Activated naive CD4-positive, alpha-beta T cell treated with anti-CD3 and anti-CD28 coated beads for 36 hours (primary cell): Measurements from ENCODE around the gene C1orf174. TPM values are rescaled to one million over a fixed set of nuclear protein-coding genes. Genes with fewer than 3 reads are reported as not detected.

Source experiments
- CTCF ChIA-PET: fragments of 350-600 bp; sonication (Branson Sonifier 250); formaldehyde crosslinking; loops from one replicate; lab custom pipeline; 2021; ENCODE audit warnings: antibody characterized with exemption; lab: Charles Lee
- DNase-seq: peaks from one replicate; pipeline ENCODE4 v3.0.0-alpha.2; 2020
- H3K27ac Mint-ChIP-seq: one replicate; pipeline ENCODE4 v1.8.0; 2021; ENCODE audit warnings: mild to moderate bottlenecking, mixed read lengths
- H3K27me3 Mint-ChIP-seq: one replicate; pipeline ENCODE4 v1.8.0; 2021; ENCODE audit warnings: low read depth, mixed read lengths
- H3K36me3 Mint-ChIP-seq: one replicate; pipeline ENCODE4 v1.8.0; 2021; ENCODE audit warnings: low read depth, mixed read lengths
- H3K4me1 Mint-ChIP-seq: one replicate; pipeline ENCODE4 v1.8.0; 2021; ENCODE audit warnings: low read depth, mixed read lengths
- H3K4me3 Mint-ChIP-seq: one replicate; pipeline ENCODE4 v1.8.0; 2021; ENCODE audit warnings: mild to moderate bottlenecking, moderate library complexity, mixed read lengths
- H3K9me3 Mint-ChIP-seq: one replicate; pipeline ENCODE4 v1.8.0; 2021; ENCODE audit warnings: mixed read lengths
- intact Hi-C: fragments of 100-400 bp; cut with micrococcal nuclease; formaldehyde crosslinking; loops from one replicate; pipeline ENCODE4 v1.15.1; 2023
- total RNA-seq, 2 experiments: library from RNA; stranded (reverse); gene quantifications; one replicate each; pipeline ENCODE4 v1.2.3, GENCODE V29; 2021

C1orf174 gene
- total RNA-seq, 2 experiments from 2014 or later, result 29.5 to 30.6 TPM

DNA sequence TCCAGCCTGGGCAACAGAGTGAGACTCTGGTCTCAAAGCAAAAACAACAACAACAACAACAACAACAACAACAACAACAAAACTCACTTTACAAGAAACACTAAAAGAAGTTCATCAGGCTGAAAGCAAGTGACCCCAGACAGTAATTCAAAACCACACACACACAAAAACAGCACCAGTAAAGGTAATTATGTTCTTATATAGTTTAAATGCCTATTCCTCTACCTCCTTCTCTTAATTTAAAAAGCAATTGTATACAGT is 1.7 kb downstream of the C1orf174 start:
- Mint-ChIP-seq H3K36me3 (peaks cover 16% of the 10 kb centered on the region), H3K4me1 (peaks cover 51% of the 10 kb centered on the region), H3K27me3 (no peaks in the 10 kb centered on the region), H3K27ac (no peak overlapping the region), H3K9me3 (peaks cover 7% of the 10 kb centered on the region), H3K4me3 (peak overlapping the region; percentile 90)
- intact Hi-C loops, result no loop called here
- DNase-seq, result no peak
- CTCF ChIA-PET, result no interaction called here

DNA sequence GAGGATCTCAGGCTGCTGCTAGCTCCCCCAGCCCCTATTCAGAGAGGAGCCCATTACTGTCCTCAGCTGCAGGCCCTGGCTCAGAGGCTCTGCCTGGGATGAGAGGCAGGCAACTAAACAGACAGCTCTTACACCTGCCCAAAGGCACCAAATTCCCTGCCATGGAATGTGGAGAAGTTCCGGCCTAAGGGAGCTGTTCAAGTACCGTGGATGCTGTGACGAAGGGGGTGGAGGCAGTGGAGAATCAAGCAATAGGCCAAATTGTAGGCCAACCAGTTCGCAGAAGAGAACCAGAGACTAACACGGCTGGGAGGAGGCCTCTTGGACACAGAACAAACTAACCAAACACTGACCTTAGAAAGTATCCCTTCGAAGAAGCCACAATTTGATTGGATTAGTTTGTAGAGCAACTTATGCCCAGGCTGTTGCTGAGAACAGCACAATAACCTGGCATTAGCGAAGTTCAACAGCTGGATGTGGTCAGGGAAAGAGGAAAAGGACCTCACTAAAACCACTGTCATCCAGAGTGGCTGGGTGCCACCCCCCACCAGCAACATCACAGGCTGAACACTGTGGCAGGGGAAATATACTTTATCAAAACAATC is 3.6 kb downstream of the C1orf174 start:
- H3K4me1 Mint-ChIP-seq, result peaks cover 37% of the 10 kb centered on the region
- H3K27ac Mint-ChIP-seq, result no peak overlapping the region

DNA sequence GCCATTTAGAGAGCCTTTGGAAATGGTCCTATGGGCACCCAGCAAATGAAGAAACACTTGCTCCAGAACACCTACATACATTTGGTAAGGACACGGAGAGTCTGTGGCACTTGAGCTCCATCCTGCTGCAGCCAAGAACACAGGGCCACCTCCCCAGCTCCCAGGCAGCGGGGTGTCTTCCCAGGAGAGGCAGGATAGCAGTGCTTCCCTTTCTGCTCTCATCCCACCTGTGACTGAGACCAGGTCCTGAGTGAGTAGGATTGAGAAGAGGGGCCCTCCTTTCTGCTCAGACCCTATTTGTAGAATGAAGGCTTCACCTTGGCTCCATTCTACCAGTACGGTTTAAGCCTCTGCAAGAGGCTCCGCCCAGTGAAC is 4.1 kb downstream of the C1orf174 start:
- no peak overlapping the region for H3K27ac Mint-ChIP-seq
- intact Hi-C loops, result no loop called here
- CTCF ChIA-PET, result interaction anchor here (1.0 kb wide), 1 partner anchor 38 kb away, joined by 4 read pairs; the partner anchor contains the start of gene DFFB
- peaks cover 39% of the 10 kb centered on the region for H3K4me1 Mint-ChIP-seq
- no peaks in the 10 kb centered on the region for H3K27me3 Mint-ChIP-seq
- H3K36me3 Mint-ChIP-seq, result peaks cover 27% of the 10 kb centered on the region
- no peak for DNase-seq
- H3K9me3 Mint-ChIP-seq, result peaks cover 7% of the 10 kb centered on the region
- no peak overlapping the region for H3K4me3 Mint-ChIP-seq

More for the DNA sequence above, 3.6 kb downstream of the C1orf174 start:
- intact Hi-C loops, result no loop called here
- Mint-ChIP-seq H3K9me3 (peaks cover 7% of the 10 kb centered on the region), H3K27me3 (no peaks in the 10 kb centered on the region), H3K4me3 (no peak overlapping the region), H3K36me3 (peaks cover 24% of the 10 kb centered on the region)
- CTCF ChIA-PET, result interaction anchor here (1.0 kb wide), 1 partner anchor 39 kb away, joined by 4 read pairs; the partner anchor contains the start of gene DFFB
- DNase-seq, result no peak

DNA sequence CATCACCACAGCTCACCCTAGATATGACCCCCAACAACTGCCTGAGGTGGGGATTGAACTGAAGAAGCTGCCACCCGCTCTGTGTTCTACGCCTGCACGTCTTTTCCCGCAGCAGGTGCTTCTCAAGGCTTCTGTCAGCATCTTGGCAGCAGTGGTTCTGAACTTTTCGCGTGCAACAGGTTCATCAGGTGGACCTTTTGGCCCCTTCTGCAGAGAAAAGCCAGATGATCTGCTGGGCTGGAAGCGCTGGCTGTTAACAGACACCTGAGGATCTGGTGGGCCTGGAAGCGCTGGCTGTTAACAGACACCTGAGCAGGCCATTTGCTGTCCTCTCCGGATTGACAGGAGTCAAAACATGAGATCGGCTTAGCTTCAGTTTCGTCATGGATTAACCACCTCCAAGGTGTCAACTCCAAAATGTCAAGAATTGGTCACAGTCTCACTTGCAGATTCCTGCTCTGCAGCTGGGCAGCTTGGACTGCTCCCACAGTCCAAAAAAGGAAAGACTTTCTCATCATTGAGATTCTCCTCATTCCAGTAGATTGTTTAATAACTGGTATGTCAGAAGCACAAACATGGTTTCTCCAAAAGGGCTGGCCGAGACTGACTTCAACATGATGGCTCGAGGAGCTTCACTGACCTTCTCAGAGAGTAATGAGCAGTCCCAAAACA is 4.7 kb downstream of the C1orf174 start:
- H3K4me3 Mint-ChIP-seq, result no peak overlapping the region
- intact Hi-C loops, result no loop called here
- H3K4me1 Mint-ChIP-seq, result peaks cover 44% of the 10 kb centered on the region
- H3K27ac Mint-ChIP-seq, result no peak overlapping the region
- H3K27me3 Mint-ChIP-seq, result no peaks in the 10 kb centered on the region
- H3K9me3 Mint-ChIP-seq, result peaks cover 7% of the 10 kb centered on the region
- peaks cover 32% of the 10 kb centered on the region for H3K36me3 Mint-ChIP-seq
- no peak for DNase-seq
- CTCF ChIA-PET, result interaction anchor here (1.0 kb wide), 1 partner anchor 38 kb away, joined by 4 read pairs; the partner anchor contains the start of gene DFFB

DNA sequence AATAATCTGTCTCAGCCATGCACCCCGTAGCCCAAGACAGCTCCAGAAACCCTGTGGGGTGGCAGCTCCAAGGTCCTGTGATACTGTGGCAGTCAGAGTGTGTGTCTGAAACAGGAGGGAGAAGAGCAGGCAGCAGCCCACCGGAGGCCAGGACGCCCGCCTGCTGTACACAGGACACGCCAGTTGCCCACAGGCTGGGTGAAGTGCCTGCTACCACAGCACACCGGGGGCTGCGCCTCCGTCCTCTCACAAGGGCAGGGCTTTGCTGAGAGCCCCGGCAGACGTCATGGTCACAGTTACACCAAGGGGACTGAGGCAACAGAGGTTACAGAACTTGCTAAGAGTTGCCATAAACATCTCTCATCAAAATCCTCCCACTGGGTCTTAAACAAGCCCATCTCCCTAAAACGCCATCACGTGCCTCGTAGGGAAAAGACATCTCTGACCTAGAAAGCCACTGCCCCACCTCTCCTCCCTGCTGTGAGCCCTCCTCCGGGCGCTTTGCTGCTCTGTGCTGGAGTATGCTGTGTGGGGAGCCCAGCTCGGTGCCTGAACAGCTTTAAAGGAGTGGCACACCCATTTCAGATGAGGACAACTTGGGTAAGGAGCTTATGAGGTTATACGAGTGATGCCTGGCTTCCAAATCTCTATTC is 5.3 kb downstream of the C1orf174 start:
- Mint-ChIP-seq H3K27ac (no peak overlapping the region), H3K4me1 (peaks cover 51% of the 10 kb centered on the region), H3K27me3 (no peaks in the 10 kb centered on the region), H3K4me3 (no peak overlapping the region), H3K9me3 (peaks cover 7% of the 10 kb centered on the region), H3K36me3 (peaks cover 37% of the 10 kb centered on the region)
- intact Hi-C loops, result no loop called here
- CTCF ChIA-PET, result no interaction called here
- no peak for DNase-seq

DNA sequence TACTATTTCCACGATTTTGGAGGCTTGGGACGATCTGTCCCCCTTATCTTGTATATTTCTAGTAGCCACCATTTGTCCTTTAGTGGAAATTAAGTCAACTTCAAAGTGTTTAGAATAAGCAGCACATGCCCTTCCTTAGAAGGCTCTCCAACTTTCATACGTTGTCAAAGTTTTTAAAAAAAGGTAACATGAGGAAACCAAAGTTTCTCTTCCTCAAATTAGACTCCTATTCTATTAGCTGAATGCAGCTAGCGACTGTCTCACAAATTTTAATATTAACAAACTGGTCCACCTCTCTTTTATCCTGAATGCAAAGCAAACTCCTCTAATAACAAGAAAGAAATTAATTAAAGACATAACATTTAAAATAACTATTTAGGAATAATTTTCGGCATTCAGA is 6.9 kb downstream of the C1orf174 start:
- H3K27ac Mint-ChIP-seq, result no peak overlapping the region

DNA sequence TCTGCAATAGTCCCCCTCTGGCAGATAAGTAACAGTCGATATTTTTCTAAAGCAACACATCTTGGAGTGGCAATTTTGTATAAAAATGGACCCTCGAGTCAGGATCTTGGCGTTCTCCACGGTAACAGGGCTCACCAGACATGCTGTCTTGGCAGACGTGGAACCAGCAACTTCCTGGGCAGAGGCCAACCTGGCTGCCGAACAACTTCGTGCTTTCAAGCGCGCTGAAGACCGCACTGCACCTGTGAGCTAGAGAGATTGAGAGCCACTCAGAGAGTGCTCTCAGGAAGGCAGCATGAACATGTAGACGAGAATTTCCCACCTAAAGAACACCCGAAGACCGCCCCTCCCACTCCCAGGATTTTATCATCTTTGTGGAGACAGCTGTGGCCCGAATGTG is 7.3 kb downstream of the C1orf174 start:
- CTCF ChIA-PET, result no interaction called here
- intact Hi-C loops, result no loop called here
- peaks cover 36% of the 10 kb centered on the region for H3K4me1 Mint-ChIP-seq
- peaks cover 39% of the 10 kb centered on the region for H3K36me3 Mint-ChIP-seq
- no peak for DNase-seq
- H3K4me3 Mint-ChIP-seq, result no peak overlapping the region
- no peaks in the 10 kb centered on the region for H3K27me3 Mint-ChIP-seq
- peaks cover 3% of the 10 kb centered on the region for H3K9me3 Mint-ChIP-seq
- no peak overlapping the region for H3K27ac Mint-ChIP-seq

More for the DNA sequence above, 6.9 kb downstream of the C1orf174 start:
- intact Hi-C loops, result no loop called here
- Mint-ChIP-seq H3K4me1 (peaks cover 40% of the 10 kb centered on the region), H3K4me3 (no peak overlapping the region), H3K27me3 (no peaks in the 10 kb centered on the region), H3K36me3 (peaks cover 39% of the 10 kb centered on the region), H3K9me3 (peaks cover 4% of the 10 kb centered on the region)
- CTCF ChIA-PET, result no interaction called here
- DNase-seq, result no peak

DNA sequence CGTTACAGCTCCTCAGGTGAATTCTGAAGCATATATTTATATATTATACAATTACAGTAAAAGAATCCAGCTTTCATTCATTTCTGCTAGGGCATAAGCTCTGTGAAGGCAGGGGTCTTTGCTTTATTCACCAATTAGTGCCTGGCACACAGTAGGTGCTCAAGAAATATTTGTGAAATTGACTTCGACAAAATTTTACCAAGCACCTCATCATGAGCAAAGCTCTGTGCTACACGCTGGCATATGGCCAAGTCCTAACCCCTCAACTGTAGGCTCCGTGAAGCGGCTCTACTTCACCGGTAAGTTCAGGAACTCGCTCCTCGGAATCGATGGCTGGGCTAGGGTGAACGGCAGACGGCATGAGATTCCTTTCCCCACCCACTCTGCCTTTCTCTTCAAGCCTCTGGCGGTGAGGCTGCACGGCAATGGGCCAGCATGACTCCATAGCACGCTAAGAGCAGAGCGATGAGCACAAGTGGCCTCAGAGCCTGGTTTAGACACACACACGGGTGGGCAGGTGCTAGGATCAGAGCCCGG is 8.7 kb downstream of the C1orf174 start:
- no peak for DNase-seq
- Mint-ChIP-seq H3K9me3 (no peaks in the 10 kb centered on the region), H3K4me1 (peaks cover 30% of the 10 kb centered on the region), H3K36me3 (peaks cover 38% of the 10 kb centered on the region), H3K27me3 (no peaks in the 10 kb centered on the region), H3K4me3 (no peak overlapping the region), H3K27ac (no peak overlapping the region)
- intact Hi-C loops, result no loop called here
- CTCF ChIA-PET, result interaction anchor here (0.6 kb wide), 1 partner anchor 265 kb away, joined by 4 read pairs; no protein-coding TSS in a partner anchor

DNA sequence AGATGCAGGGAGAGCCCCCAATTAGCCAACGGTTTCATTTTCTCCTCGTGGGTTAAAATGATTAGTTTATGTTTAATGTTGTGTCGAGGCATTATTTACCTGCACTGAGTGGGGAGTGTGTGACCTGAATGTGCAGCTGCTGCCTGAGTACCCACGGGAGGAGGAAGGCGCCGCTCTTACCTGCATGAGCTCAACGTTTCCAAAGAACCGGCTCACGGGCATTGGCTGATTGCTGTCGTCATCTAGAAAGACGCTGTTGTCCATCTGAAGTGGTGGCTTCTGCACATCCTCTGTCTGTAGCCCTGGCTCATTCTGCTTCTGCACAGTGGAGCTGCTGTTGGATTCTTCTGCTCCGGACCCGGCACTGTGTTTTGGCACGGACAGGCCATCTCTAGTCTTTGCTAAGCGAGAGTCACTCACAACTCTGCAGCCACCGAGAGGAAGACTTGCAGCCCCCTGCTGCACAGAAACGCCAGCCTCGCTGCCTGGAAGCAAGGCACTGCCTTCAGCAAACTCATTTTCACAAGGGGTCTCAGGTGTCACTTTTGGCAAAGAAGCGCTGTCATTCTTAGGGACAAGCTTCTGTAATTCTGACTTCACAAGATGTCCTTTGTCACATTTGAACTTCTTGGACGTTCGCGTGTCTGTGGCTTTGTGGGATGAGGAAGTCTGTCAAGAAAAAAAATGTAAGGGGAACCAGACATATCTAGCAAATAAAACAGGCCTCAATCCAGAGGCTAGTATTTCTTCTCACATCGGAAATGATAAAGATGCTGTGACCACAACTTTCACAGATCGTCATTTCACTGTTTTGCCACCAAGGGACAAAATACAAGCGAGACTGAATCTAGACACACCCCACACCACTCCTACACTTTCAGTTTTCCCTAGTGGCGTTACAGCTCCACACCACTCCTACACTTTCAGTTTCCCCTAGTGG is 9.4 kb downstream of the C1orf174 start:
- DNase-seq, result no peak
- intact Hi-C loops, result no loop called here
- no peaks in the 10 kb centered on the region for H3K9me3 Mint-ChIP-seq
- H3K27me3 Mint-ChIP-seq, result no peaks in the 10 kb centered on the region
- H3K4me1 Mint-ChIP-seq, result peaks cover 26% of the 10 kb centered on the region
- no peak overlapping the region for H3K4me3 Mint-ChIP-seq
- peak overlapping the region; percentile 73 for H3K27ac Mint-ChIP-seq
- H3K36me3 Mint-ChIP-seq, result peaks cover 38% of the 10 kb centered on the region
- CTCF ChIA-PET, result interaction anchor here (0.6 kb wide), 2 partner anchors 265 to 352 kb away, joined by 4 to 5 read pairs; no protein-coding TSS in a partner anchor

DNA sequence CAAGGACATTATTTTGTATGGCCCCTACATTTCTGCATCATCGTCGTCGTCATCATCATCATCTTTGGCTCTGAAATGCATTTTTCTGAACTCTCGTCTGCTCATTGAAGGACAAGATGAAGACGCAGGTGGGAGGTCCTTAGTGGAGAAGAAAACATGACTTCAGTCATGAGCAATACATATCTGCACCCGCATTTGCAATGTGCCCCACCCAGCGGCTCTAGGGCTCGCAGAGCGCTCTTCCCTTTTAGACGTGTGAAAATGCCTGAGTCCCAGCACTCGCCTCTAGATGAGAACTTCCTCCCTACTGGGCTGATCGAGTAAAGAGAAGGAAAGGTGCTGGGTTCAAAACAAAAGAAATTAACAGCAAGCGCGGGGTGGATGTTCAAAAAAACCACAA is 10.1 kb downstream of the C1orf174 start:
- DNase-seq, result no peak
- intact Hi-C loops, result no loop called here
- H3K27me3 Mint-ChIP-seq, result no peaks in the 10 kb centered on the region
- CTCF ChIA-PET, result interaction anchor here (0.6 kb wide), 1 partner anchor 351 kb away, joined by 5 read pairs; no protein-coding TSS in a partner anchor
- H3K4me1 Mint-ChIP-seq, result peaks cover 23% of the 10 kb centered on the region
- no peaks in the 10 kb centered on the region for H3K9me3 Mint-ChIP-seq
- peaks cover 39% of the 10 kb centered on the region for H3K36me3 Mint-ChIP-seq
- H3K27ac Mint-ChIP-seq, result peak overlapping the region; percentile 73
- no peak overlapping the region for H3K4me3 Mint-ChIP-seq

DNA sequence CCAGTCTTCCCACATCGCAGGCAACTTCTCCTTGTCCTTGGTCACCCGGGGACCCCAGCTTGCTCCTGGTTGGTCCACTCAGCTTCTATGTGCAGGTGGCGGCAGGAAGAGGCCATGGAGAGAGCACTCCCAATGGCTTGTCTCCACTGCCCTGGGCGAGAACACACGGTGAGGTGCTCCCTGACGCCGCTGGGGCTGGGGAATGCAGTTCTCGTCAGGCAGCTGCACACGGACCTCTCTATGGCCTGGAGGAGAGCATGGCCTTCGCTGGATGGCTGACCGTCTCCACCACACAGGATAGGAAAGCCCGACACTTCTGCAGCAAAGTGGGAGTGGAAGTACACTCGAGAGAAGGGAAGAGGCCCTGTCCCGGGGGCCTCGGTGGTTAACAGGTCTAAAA is 11.8 kb downstream of the C1orf174 start:
- H3K36me3 Mint-ChIP-seq, result peaks cover 41% of the 10 kb centered on the region
- H3K4me1 Mint-ChIP-seq, result peaks cover 23% of the 10 kb centered on the region

More for the DNA sequence above, 11.8 kb downstream of the C1orf174 start:
- Mint-ChIP-seq H3K27ac (no peak overlapping the region), H3K9me3 (no peaks in the 10 kb centered on the region), H3K27me3 (no peaks in the 10 kb centered on the region), H3K4me3 (no peak overlapping the region)
- DNase-seq, result no peak
- intact Hi-C loops, result no loop called here
- CTCF ChIA-PET, result no interaction called here
